ENCODE data around the gene MAD1L1. TPM values are rescaled to one million over a fixed set of nuclear protein-coding genes. Genes with fewer than 3 reads are reported as not detected.

MAD1L1 gene
- total and polyA plus RNA-seq, 2 donors (not counting 3 experiments of a cell fraction or from before 2014, with no cell fraction given): 34.1 to 42.3 TPM

DNA sequence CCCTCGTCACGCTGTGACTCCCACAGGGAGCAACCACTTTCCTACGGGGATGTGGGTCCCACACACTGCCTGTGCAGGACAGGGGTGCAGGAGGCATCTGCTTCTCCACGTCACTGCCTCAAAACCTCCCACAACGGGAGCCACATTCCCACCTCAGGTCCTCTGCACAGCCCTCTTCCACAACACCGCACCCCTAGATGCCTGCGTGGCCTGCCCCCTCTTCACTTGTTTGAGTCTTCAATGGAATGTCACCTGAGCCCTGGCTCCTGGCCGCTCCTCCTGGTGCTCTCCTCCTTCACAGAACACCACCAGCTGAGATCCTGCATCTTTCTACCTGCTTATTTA is 73.6 kb downstream of the MAD1L1 start:
- Histone ChIP-seq H3K9me1 (replicated peaks; ENCODE audit: control insufficient read depth, extremely low read depth, insufficient read depth, low read length) (no peaks in the 10 kb centered on the region), H3K27me3 (ENCODE audit: control insufficient read depth in 2 of 2, insufficient read depth in 2 of 2, low read length in 2 of 2) (no peaks in the 10 kb centered on the region), H4K20me1 (replicated peaks; ENCODE audit: control insufficient read depth, extremely low read depth, insufficient read depth, low read length) (no peaks in the 10 kb centered on the region), H3K4me2 (ENCODE audit: insufficient read depth, low read length) (no peak overlapping the region), H3K9ac (replicated peaks; ENCODE audit: extremely low read depth, insufficient read depth, low read length) (no peak overlapping the region), H3K4me1 (ENCODE audit: control insufficient read depth, extremely low read depth, insufficient read depth, low read length) (no peaks in the 10 kb centered on the region), H3K27ac (ENCODE audit: insufficient read depth, low read depth, low read length) (no peak overlapping the region), H3K4me3 (replicated peaks in 1 of 3; ENCODE audit: insufficient read depth in 1 of 3, low read depth in 1 of 3, low read length in 3 of 3) (no peak overlapping the region), H3K9me3 (replicated peaks; ENCODE audit: control insufficient read depth, insufficient read depth, low read length) (no peaks in the 10 kb centered on the region), H2AFZ (ENCODE audit: low read depth, low read length) (no peak overlapping the region), H3K79me2 (ENCODE audit: control insufficient read depth, insufficient read depth, low read length) (no peaks in the 10 kb centered on the region), H3K36me3 (ENCODE audit: control insufficient read depth in 2 of 2, extremely low read depth in 1 of 2, insufficient read depth in 2 of 2, low read length in 2 of 2) (no peaks in the 10 kb centered on the region)
- POLR2A ChIA-PET: no interaction called here
- CTCF ChIA-PET: no interaction called here
- DNase-seq (ENCODE audit: low read depth, low spot score): no peak
- FAIRE-seq: no peak
- dilution Hi-C loops (cut with MboI; ENCODE audit: extremely low pct_ligation_motif_present, low sequenced_read_pairs) (no loop called here), intact Hi-C loops (cut with micrococcal nuclease) (loop anchor here (5.0 kb wide), 1 partner anchor 47 kb away; no protein-coding TSS in a partner anchor)
- no TSS peak for BruUV-seq (replicated peaks)
- TF ChIP-seq POLR2AphosphoS5 (IDR thresholded peaks at IDR 0.05; ENCODE audit: insufficient read depth, low read depth, low read length): no peak
- no peak for TF ChIP-seq FOS (IDR thresholded peaks at IDR 0.05; ENCODE audit: borderline replicate concordance, insufficient read depth, low read length)
- TF ChIP-seq MAX (IDR thresholded peaks at IDR 0.05; ENCODE audit: insufficient read depth, insufficient read length): no peak
- no peak for TF ChIP-seq EZH2 (IDR thresholded peaks at IDR 0.05; ENCODE audit: borderline replicate concordance, low read depth, low read length, severe bottlenecking)
- TF ChIP-seq GATA2 (IDR thresholded peaks at IDR 0.05; ENCODE audit: insufficient read depth, insufficient read length, low read depth, low read length): no peak
- TF ChIP-seq JUN (IDR thresholded peaks at IDR 0.05; ENCODE audit: borderline replicate concordance, insufficient read depth, insufficient read length, low read depth): no peak
- no peak for TF ChIP-seq POLR2A (IDR thresholded peaks at IDR 0.05; ENCODE audit: low read depth, low read length)
- TF ChIP-seq MYC (IDR thresholded peaks at IDR 0.05; ENCODE audit: low read depth, low read length): no peak
- TF ChIP-seq, protein P1, sequence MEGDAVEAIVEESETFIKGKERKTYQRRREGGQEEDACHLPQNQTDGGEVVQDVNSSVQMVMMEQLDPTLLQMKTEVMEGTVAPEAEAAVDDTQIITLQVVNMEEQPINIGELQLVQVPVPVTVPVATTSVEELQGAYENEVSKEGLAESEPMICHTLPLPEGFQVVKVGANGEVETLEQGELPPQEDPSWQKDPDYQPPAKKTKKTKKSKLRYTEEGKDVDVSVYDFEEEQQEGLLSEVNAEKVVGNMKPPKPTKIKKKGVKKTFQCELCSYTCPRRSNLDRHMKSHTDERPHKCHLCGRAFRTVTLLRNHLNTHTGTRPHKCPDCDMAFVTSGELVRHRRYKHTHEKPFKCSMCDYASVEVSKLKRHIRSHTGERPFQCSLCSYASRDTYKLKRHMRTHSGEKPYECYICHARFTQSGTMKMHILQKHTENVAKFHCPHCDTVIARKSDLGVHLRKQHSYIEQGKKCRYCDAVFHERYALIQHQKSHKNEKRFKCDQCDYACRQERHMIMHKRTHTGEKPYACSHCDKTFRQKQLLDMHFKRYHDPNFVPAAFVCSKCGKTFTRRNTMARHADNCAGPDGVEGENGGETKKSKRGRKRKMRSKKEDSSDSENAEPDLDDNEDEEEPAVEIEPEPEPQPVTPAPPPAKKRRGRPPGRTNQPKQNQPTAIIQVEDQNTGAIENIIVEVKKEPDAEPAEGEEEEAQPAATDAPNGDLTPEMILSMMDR (IDR thresholded peaks at IDR 0.05; ENCODE audit: extremely low read depth in 1 of 2, insufficient read depth in 1 of 2, low read depth in 1 of 2, low read length in 2 of 2): no peak
